Activated CD8-positive, alpha-beta memory T cell treated with anti-CD3 and anti-CD28 coated beads, Interleukin-2, amount 10 ng/mL, durations not matched to agents 7 days and 5 days (primary cell): Measurements from ENCODE around the gene OTOF. TPM values are rescaled to one million over a fixed set of nuclear protein-coding genes. Genes with fewer than 3 reads are reported as not detected.

Source experiments
- ATAC-seq: fragments of 150-1000 bp; cut with Tn5 transposase; one replicate; pipeline ENCODE4 v1.10.0; 2021; ENCODE audit warnings: moderate library complexity
- CTCF ChIA-PET: fragments of 350-600 bp; sonication (Branson Sonifier 250); formaldehyde crosslinking; loops from one replicate; lab custom pipeline; 2021; ENCODE audit warnings: antibody characterized with exemption; lab: Charles Lee
- DNase-seq: peaks from one replicate; pipeline ENCODE4 v3.0.0-alpha.2; 2020
- H3K27ac Mint-ChIP-seq: one replicate; pipeline ENCODE4 v1.8.0; 2021; ENCODE audit warnings: mild to moderate bottlenecking, mixed read lengths
- H3K27me3 Mint-ChIP-seq: one replicate; pipeline ENCODE4 v1.8.0; 2021; ENCODE audit warnings: mixed read lengths
- H3K36me3 Mint-ChIP-seq: one replicate; pipeline ENCODE4 v1.8.0; 2021; ENCODE audit warnings: mild to moderate bottlenecking, mixed read lengths
- H3K4me1 Mint-ChIP-seq: one replicate; pipeline ENCODE4 v1.8.0; 2021; ENCODE audit warnings: mixed read lengths
- H3K4me3 Mint-ChIP-seq: one replicate; pipeline ENCODE4 v1.8.0; 2021; ENCODE audit warnings: mild to moderate bottlenecking, moderate library complexity, mixed read lengths
- H3K9me3 Mint-ChIP-seq: one replicate; pipeline ENCODE4 v1.8.0; 2022; ENCODE audit warnings: low read depth, mixed read lengths
- total RNA-seq, 2 experiments: library from RNA; stranded (reverse); gene quantifications; one replicate each; pipeline ENCODE4 v1.2.3, GENCODE V29; 2021

OTOF gene
- total RNA-seq, 2 experiments from 2014 or later, result 35.1 to 115 TPM

DNA sequence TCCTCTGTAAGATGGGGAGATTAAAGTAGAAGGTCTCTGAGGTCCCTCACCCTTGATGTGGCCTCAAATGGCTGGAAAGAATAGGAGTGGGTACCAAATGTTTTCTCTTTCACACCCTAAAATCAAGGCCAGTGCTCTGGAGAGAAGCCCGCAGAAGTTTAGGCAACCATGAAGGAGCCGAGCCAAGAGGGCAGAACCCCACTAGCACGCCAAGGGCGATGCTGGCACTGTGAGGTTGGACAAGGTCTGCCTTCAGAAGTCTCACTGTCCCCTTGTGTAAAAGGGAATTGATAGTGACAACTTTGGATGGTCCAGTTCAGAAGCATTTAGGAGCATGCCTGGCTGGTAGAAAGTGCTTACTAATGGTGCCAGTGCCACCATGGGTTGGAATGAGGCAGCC, 16.3 kb upstream of the OTOF start:
- ATAC-seq, result no peak
- CTCF ChIA-PET, result interaction anchor here (3.9 kb wide), 1 partner anchor 9 kb away, joined by 25 read pairs; no protein-coding TSS in a partner anchor

DNA sequence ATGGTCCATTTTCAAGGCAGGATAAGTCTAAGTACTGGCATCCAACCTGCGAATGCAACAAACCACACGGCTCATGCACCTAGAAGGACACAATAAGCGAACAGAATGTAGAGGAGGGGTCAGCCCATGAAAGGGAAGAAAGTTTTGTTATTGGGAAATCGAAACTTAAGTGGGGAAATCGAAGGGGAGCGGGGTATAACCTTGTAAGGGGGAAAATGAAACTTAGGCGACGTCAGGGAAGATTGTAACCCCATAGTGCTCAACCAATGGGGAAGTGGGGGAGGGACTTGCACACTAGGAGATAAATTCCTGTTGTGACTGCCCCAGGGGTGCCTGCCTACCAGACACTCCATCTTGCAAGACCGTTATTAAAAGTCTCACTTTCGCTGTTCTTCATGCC, 15.6 kb upstream of the OTOF start:
- Mint-ChIP-seq H3K4me3 (peak overlapping the region; percentile 75), H3K4me1 (peaks cover 17% of the 10 kb centered on the region), H3K27me3 (peaks cover 8% of the 10 kb centered on the region), H3K36me3 (peaks cover 1% of the 10 kb centered on the region), H3K9me3 (no peaks in the 10 kb centered on the region), H3K27ac (no peak overlapping the region)
- ATAC-seq (peak; percentile 95), DNase-seq (peak; percentile 89)
- CTCF ChIA-PET, result interaction anchor here (0.9 to 3.9 kb wide), 2 partner anchors 10 to 16 kb away, joined by 3 to 25 read pairs; partner anchors contain the start of gene OTOF

More for the DNA sequence above, 16.3 kb upstream of the OTOF start:
- Mint-ChIP-seq H3K9me3 (no peaks in the 10 kb centered on the region), H3K4me3 (peak overlapping the region; percentile 75), H3K4me1 (peaks cover 17% of the 10 kb centered on the region), H3K27me3 (peaks cover 8% of the 10 kb centered on the region), H3K27ac (no peak overlapping the region), H3K36me3 (peaks cover 2% of the 10 kb centered on the region)
- no peak for DNase-seq

DNA sequence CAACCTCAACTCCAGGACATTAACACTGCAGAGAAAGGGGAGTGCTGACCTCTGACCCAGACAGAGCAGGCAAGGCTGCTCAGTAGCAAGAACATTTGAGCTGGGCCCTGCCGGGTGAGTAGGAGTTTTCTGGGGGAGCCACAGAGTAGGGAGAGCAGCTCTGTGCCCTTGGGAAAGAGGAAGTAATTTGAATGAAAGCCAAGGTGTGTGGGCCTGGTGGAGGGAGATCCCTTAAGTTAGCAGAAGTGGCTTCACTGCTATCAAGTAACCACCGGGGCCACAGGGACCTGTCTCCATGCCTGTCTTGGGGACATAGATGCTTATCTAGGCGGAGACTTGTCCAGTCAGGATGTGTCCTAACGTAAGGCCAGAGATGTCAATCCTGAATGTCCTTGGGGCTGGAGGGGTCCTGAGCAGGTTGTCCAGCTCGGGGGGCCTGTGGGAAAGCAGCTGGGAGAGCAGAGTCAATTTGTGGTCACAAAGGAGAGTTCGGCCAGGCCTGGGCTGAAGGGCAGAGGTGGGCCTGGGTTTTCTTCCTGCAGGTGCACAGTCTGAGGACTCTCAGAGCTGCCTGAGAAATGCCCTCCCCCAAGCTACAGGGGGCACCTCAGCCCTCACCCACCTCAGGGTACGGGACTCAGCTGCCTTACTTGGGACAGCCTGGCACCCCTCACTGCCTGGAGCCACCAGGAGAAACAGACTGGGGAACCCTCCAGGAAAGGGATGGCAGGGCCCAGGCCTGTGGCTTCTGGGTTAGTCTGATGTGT, 15.0 kb upstream of the OTOF start:
- peak overlapping the region; percentile 75 for H3K4me3 Mint-ChIP-seq
- ATAC-seq (peak; percentile 30), DNase-seq (no peak)
- H3K4me1 Mint-ChIP-seq, result peaks cover 21% of the 10 kb centered on the region
- CTCF ChIA-PET, result interaction anchor here (0.9 to 3.9 kb wide), 2 partner anchors 11 to 15 kb away, joined by 3 to 25 read pairs; partner anchors contain the start of gene OTOF
- H3K27me3 Mint-ChIP-seq, result peaks cover 7% of the 10 kb centered on the region
- no peaks in the 10 kb centered on the region for H3K9me3 Mint-ChIP-seq
- no peak overlapping the region for H3K27ac Mint-ChIP-seq
- peaks cover 1% of the 10 kb centered on the region for H3K36me3 Mint-ChIP-seq

DNA sequence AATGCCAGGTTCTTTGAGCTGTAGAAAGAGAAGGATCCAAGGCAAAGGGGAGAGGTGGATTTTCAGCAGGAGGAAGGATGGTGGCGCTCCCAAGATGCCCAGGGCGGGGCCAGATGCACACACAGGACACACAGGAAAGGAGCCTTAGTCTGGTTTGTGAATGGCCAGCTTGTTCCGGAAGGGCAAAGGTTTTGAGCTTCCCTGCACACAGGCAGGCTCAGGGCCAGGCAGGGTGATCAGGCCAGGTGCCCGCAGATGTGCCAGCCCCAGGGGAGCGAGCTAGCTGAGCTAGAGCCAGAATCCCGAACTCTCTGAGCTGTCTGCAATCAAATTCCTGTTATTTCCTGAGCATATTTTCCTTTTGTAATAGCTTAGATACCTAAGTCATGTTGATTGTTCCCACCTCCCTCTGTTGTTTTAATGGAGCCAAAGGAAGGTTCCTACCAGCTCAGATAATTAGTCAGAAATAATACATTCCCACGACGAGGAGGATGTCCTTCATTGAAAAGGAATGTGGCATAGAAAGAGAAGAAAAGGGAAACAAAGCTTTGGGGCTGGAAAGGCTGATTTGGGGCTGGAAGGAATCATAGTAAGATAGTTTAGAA, 13.7 kb upstream of the OTOF start:
- DNase-seq (no peak), ATAC-seq (no peak)
- Mint-ChIP-seq H3K27me3 (peaks cover under 1% of the 10 kb centered on the region), H3K4me3 (no peak overlapping the region), H3K36me3 (peaks cover 1% of the 10 kb centered on the region), H3K9me3 (no peaks in the 10 kb centered on the region), H3K27ac (no peak overlapping the region), H3K4me1 (peaks cover 33% of the 10 kb centered on the region)
- CTCF ChIA-PET, result interaction anchor here (1.8 to 3.9 kb wide), 2 partner anchors 12 to 13 kb away, joined by 6 to 25 read pairs; partner anchors contain the start of gene OTOF

DNA sequence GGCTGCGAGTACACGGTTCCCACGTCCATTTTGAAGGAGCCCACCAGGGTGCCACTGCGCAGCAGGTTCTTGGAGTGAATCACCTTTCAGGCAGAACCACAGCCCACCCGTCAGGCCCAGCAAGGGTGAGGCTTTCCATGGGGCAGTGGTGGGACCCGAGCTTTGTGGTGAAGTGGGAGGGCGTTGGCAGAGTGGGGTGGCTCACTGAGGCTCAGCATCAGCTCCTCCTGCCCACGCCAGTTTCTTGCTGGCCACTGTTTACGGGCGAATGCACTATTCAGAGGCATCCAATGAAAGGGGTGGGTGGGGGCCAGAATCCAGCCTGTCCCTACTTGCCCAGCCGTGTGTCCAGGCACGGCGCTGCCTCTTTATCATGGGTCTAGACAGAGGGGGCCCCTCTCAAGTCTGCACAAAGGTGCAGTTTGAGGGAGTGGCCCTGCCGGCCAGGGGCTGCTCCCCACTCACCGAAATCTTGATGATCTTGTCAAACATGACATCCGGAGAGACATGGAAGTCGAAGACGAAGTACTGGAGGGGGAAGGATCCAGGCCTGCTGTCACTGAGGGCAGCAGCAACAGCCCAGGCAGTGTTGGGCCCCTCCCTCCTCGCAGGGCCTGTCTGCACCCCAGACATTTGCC, 11.4 kb upstream of the OTOF start:
- DNase-seq (no peak), ATAC-seq (no peak)
- H3K4me1 Mint-ChIP-seq, result peaks cover 37% of the 10 kb centered on the region
- H3K4me3 Mint-ChIP-seq, result no peak overlapping the region
- no peaks in the 10 kb centered on the region for H3K27me3 Mint-ChIP-seq
- peak overlapping the region; percentile 50 for H3K27ac Mint-ChIP-seq
- CTCF ChIA-PET, result no interaction called here
- H3K36me3 Mint-ChIP-seq, result no peaks in the 10 kb centered on the region
- no peaks in the 10 kb centered on the region for H3K9me3 Mint-ChIP-seq

DNA sequence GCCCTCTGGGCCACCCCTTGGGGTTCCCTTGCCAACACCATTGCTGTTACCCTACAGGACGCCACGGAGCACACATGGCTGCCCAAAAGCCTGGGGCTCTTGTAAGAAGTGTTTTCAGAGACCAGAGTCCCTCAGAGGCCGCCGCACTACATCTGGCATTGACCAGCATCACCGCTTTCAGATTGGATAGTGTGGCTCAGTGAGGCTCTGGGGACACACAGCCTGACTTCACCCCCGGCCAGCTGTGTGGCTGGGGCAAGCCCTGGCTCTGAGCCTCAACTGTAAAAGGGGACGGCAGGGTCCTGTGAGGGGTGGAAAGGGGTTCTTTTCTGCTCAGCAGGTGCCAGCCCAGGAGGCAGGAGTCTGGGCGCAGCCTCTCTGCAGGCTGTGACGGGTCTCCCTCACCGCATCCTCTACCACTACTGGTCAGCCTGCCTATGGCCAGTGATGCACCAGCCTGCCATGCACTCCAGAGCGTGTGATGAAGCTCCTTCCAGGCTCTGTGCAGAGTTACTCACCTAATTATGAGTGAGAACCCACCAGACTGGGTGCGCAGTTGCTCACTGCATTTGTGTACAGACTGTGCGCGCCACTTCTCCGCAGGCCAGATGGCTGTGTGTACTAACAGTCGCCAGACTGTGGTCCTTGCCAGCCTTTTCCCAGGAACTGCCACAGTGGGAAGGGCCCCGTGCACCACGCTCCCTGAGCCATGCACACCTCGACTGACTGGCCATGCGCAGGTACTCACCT, 10.7 kb upstream of the OTOF start:
- Mint-ChIP-seq H3K27me3 (no peaks in the 10 kb centered on the region), H3K4me1 (peaks cover 30% of the 10 kb centered on the region), H3K27ac (no peak overlapping the region), H3K36me3 (no peaks in the 10 kb centered on the region), H3K4me3 (no peak overlapping the region), H3K9me3 (no peaks in the 10 kb centered on the region)
- ATAC-seq, result no peak
- CTCF ChIA-PET, result interaction anchor here (2.0 kb wide), 1 partner anchor 15 kb away, joined by 12 read pairs; no protein-coding TSS in a partner anchor
- DNase-seq, result no peak

DNA sequence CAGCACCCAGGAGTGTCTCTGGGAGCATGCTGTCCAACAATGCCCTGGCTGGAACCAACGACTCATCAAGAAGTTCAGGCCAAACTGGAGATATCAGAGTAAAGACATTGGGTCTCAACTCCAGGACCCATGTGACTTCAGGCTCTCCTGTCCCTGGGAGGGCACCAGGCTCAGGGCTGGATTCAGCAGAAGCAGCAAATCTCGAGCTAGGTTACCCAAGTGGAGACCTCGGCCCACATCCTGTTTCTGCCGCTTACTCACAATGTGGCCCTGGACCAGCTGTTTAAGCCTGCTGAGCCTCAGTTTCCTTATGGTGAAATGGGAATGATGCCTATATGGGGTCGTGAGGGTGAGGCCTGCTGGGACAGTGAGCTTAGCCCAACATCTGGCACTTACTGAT, 9.3 kb upstream of the OTOF start:
- H3K4me1 Mint-ChIP-seq, result peaks cover 26% of the 10 kb centered on the region
- DNase-seq, result peak; percentile 67
- CTCF ChIA-PET, result interaction anchor here (0.8 to 2.3 kb wide), 4 partner anchors 10 to 17 kb away, joined by 3 to 12 read pairs (median 8); no protein-coding TSS in a partner anchor
- no peaks in the 10 kb centered on the region for H3K9me3 Mint-ChIP-seq
- H3K36me3 Mint-ChIP-seq, result no peaks in the 10 kb centered on the region
- peak overlapping the region; percentile 83 for H3K27ac Mint-ChIP-seq
- no peaks in the 10 kb centered on the region for H3K27me3 Mint-ChIP-seq
- H3K4me3 Mint-ChIP-seq, result no peak overlapping the region
- ATAC-seq, result peak; percentile 60

DNA sequence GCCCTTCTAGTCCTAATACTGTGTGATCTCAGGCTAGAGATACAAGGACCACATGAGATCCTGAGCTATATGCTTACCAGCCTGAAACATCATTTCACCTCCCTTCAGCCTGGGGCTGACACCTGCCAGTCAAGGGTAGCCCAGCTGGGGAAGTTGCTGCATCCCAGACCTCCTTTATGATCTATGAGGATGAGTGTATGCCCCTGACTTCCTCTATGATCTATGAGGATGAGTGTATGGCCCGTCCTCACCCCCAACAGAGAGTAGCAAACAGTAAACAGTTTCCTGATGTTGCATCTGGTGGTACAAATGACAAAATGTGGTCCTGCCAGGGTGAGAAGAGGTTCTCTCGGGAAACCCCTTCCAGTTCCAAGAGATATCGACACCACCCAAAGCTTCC, 8.9 kb upstream of the OTOF start:
- Mint-ChIP-seq H3K4me1 (peaks cover 26% of the 10 kb centered on the region), H3K4me3 (no peak overlapping the region), H3K27me3 (no peaks in the 10 kb centered on the region), H3K27ac (peak overlapping the region; percentile 83), H3K36me3 (no peaks in the 10 kb centered on the region), H3K9me3 (no peaks in the 10 kb centered on the region)
- ATAC-seq (peak; percentile 62), DNase-seq (peak; percentile 50)
- CTCF ChIA-PET, result interaction anchor here (0.8 to 2.3 kb wide), 3 partner anchors 10 to 17 kb away, joined by 3 to 12 read pairs (median 10); no protein-coding TSS in a partner anchor

DNA sequence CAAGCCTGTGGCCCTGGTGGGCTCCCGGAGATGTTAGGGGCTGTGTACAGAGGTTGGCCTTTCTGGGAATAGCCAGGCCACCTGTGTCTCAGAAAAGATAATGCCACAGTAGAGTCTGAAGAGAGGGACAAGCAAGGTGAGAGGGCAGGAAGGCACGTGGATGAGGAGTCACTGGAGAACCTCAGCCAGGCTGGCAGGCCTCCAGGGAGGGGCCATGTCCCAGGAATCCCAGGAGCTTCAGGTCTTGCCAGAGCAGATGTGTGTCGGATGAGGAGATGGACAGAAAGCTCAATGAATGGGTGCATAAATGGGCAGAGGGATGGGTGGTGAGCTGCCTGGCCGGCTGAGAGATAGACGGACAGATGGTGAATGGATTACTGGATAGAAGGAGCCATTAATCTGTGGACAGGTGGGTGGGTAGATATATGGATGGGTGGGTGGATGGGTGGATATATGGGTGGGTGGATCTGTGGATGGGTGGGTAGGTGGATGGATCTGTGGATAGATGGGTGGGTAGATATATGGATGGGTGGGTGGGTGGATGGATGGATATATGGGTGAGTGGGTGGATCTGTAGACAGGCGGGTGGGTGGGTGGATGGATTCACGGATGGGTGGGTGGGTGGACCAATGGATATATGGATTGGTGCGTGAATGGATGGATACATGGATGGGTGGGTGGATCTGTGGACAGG, 7.9 kb upstream of the OTOF start:
- CTCF ChIA-PET, result interaction anchor here (2.3 kb wide), 1 partner anchor 16 kb away, joined by 10 read pairs; no protein-coding TSS in a partner anchor
- ATAC-seq, result no peak
- Mint-ChIP-seq H3K27ac (peak overlapping the region; percentile 64), H3K4me1 (peaks cover 26% of the 10 kb centered on the region), H3K9me3 (no peaks in the 10 kb centered on the region), H3K27me3 (no peaks in the 10 kb centered on the region), H3K36me3 (no peaks in the 10 kb centered on the region), H3K4me3 (no peak overlapping the region)
- no peak for DNase-seq

DNA sequence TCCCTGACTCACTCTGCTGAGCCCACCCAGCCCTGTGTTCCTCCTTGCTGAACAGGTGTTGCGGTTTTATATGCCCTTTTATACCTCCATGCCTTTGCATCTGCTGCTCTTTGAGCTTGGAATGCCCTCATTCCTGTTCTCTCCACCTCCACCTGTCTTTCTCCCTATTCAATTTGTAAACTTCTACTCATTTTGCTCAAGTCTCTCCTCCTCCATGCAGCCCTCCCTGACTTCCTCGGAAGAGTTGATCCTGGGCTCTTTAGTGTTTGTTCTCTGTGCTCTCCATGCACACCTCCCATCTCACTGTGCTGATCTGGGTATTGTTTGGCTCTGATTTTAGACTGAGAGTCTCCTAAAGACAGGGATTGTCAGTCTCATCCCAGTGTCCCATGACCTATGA, 7.2 kb upstream of the OTOF start:
- Mint-ChIP-seq H3K4me1 (peaks cover 26% of the 10 kb centered on the region), H3K36me3 (no peaks in the 10 kb centered on the region), H3K4me3 (no peak overlapping the region), H3K27me3 (no peaks in the 10 kb centered on the region), H3K9me3 (no peaks in the 10 kb centered on the region), H3K27ac (no peak overlapping the region)
- ATAC-seq, result no peak
- DNase-seq, result no peak
- CTCF ChIA-PET, result interaction anchor here (1.8 to 2.1 kb wide), 2 partner anchors 16 to 18 kb away, joined by 5 read pairs; no protein-coding TSS in a partner anchor

DNA sequence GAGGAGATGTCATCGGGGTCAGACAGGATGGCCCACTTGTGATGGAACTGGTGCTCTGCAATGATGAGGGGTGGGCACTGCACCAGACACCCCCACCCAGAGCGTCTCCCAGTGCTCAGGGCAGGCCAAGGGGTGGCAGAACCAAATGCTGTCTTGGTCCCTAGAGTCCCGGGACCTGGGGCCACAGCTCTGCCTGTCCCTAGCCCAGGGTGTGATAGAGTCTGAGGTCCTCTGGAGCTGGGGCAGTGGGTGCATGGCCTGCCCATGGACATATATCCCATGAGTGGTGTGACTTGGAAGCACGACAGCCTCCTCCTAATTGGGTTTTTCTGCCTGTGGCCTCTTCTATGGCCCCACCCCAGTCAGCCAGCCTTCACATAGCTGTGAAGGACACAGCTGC, 6.7 kb upstream of the OTOF start:
- Mint-ChIP-seq H3K27me3 (no peaks in the 10 kb centered on the region), H3K27ac (no peak overlapping the region), H3K9me3 (no peaks in the 10 kb centered on the region), H3K4me3 (no peak overlapping the region), H3K36me3 (no peaks in the 10 kb centered on the region), H3K4me1 (peaks cover 26% of the 10 kb centered on the region)
- ATAC-seq, result no peak
- DNase-seq, result no peak
- CTCF ChIA-PET, result interaction anchor here (1.8 to 2.1 kb wide), 2 partner anchors 15 to 18 kb away, joined by 5 read pairs; no protein-coding TSS in a partner anchor

DNA sequence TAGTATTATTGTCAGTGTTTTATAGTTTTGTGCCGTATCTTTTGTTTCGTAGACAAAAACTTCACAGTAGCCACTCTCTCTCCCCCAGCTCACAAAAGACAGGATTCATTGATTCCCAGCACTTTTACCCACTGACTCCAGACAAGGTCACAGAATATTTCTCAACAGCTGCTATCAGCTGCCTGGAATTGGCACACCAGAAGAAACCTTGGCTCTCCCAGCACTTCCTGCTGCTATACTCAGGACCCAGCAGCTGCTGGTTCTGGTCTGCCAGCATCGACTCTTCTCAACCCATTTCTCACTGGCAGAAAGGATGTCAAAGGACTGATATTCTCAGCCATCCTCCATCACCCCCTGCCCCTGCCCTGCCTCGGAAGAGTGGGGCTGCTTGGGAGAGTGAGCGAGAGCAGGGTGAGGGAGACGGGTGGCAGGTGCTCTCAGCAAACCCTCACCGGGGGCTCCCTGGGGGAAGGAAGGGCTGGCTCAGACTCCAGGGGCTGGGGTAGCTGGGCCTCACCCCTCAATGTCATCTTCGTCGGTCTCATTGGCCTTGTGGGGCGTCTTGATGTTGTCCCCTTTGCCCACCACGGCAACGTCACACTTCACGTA, 6.1 kb upstream of the OTOF start:
- no peaks in the 10 kb centered on the region for H3K9me3 Mint-ChIP-seq
- DNase-seq (no peak), ATAC-seq (no peak)
- no peak overlapping the region for H3K27ac Mint-ChIP-seq
- H3K27me3 Mint-ChIP-seq, result no peaks in the 10 kb centered on the region
- CTCF ChIA-PET, result interaction anchor here (1.8 to 2.1 kb wide), 2 partner anchors 15 to 19 kb away, joined by 5 read pairs; no protein-coding TSS in a partner anchor
- H3K4me3 Mint-ChIP-seq, result no peak overlapping the region
- H3K4me1 Mint-ChIP-seq, result peaks cover 24% of the 10 kb centered on the region
- no peaks in the 10 kb centered on the region for H3K36me3 Mint-ChIP-seq
